Endothelial cell of umbilical vein (primary cell): ENCODE data around the gene MYH7. TPM values are rescaled to one million over a fixed set of nuclear protein-coding genes. Genes with fewer than 3 reads are reported as not detected.

Source experiments
- BruUV-seq: library from RNA; stranded (reverse); fragments of 400-500 nt; replicated peaks from 2 replicates; lab custom pipeline; 2021; lab: Mats Ljungman, UMichigan
- CTCF ChIA-PET: fragments of 300-600, 350-600 bp; sonication (Branson Sonifier 250); formaldehyde crosslinking; loops from one replicate; lab custom pipeline; 2021; ENCODE audit warnings: antibody characterized with exemption, inconsistent platforms; lab: Charles Lee
- POLR2A ChIA-PET: fragments of 300-600, 350-600 bp; sonication (Branson Sonifier 250); formaldehyde crosslinking; loops from one replicate; lab custom pipeline; 2021; ENCODE audit warnings: antibody characterized with exemption, inconsistent platforms; lab: Charles Lee
- DNase-seq: peaks from one replicate; pipeline ENCODE4 v3.0.0-alpha.2; 2011; ENCODE audit warnings: low read depth, low spot score
- FAIRE-seq: peaks from 2 replicates; lab custom pipeline; 2011; peaks lifted over from hg19 to GRCh38; lab: Jason Lieb, UNC
- H2AFZ ChIP-seq: 2 replicates; pipeline ENCODE4 v1.6.0; 2012; ENCODE audit warnings: low read depth, low read length, control low read depth, inconsistent platforms
- H3K27ac ChIP-seq: 2 replicates; pipeline ENCODE4 v1.5.1; 2011; ENCODE audit warnings: low read depth, mild to moderate bottlenecking, control low read depth, low read length, moderate library complexity; ENCODE audit not compliant: insufficient read depth
- H3K27me3 ChIP-seq, 2 experiments: 2 replicates each; pipeline versions ENCODE4 v1.6.0 to v1.6.1; 2011; ENCODE audit warnings: low read length in 2 of 2, mixed read lengths in 1 of 2; ENCODE audit not compliant: control insufficient read depth in 2 of 2, insufficient read depth in 2 of 2
- H3K36me3 ChIP-seq, 2 experiments: 2 replicates in 1 of 2; 3 replicates in 1 of 2; pipeline ENCODE4 v1.5.1; 2011; ENCODE audit warnings: low read length in 2 of 2, mild to moderate bottlenecking in 1 of 2, moderate library complexity in 1 of 2; ENCODE audit not compliant: control insufficient read depth in 2 of 2, insufficient read depth in 2 of 2; ENCODE audit errors: extremely low read depth in 1 of 2
- H3K4me1 ChIP-seq: 3 replicates; pipeline ENCODE4 v1.5.1; 2011; ENCODE audit warnings: mild to moderate bottlenecking, low read length; ENCODE audit not compliant: control insufficient read depth, insufficient read depth; ENCODE audit errors: extremely low read depth
- H3K4me2 ChIP-seq: 2 replicates; pipeline ENCODE4 v1.6.1; 2011; ENCODE audit warnings: low read length, control low read depth, mixed read lengths; ENCODE audit not compliant: insufficient read depth
- H3K4me3 ChIP-seq, 3 experiments: fragments of 200-600 bp in 1 of 3; sonication (generic), shearing (Covaris generic) in 1 of 3; replicated peaks in 1 of 3; 2 replicates each; pipeline ENCODE4 v1.5.1; 2011 to 2016; ENCODE audit warnings: control low read depth in 3 of 3, low read length in 3 of 3, mild to moderate bottlenecking in 2 of 3, inconsistent platforms in 1 of 3, low read depth in 1 of 3, moderate library complexity in 1 of 3; ENCODE audit not compliant: insufficient read depth in 1 of 3
- H3K79me2 ChIP-seq: 2 replicates; pipeline ENCODE4 v1.6.0; 2012; ENCODE audit warnings: low read length, inconsistent platforms; ENCODE audit not compliant: control insufficient read depth, insufficient read depth
- H3K9ac ChIP-seq: replicated peaks from 2 replicates; pipeline ENCODE3; 2011; ENCODE audit warnings: low read length, control low read depth; ENCODE audit not compliant: insufficient read depth; ENCODE audit errors: extremely low read depth
- H3K9me1 ChIP-seq: replicated peaks from 3 replicates; pipeline ENCODE4 v1.6.0; 2011; ENCODE audit warnings: mild to moderate bottlenecking, low read length; ENCODE audit not compliant: control insufficient read depth, insufficient read depth; ENCODE audit errors: extremely low read depth
- H3K9me3 ChIP-seq: replicated peaks from 2 replicates; pipeline ENCODE4 v1.5.1; 2012; ENCODE audit warnings: low read length, inconsistent platforms; ENCODE audit not compliant: control insufficient read depth, insufficient read depth
- H4K20me1 ChIP-seq: replicated peaks from 2 replicates; pipeline ENCODE3; 2011; ENCODE audit warnings: mild to moderate bottlenecking, low read length; ENCODE audit not compliant: control insufficient read depth, insufficient read depth; ENCODE audit errors: extremely low read depth
- EZH2 ChIP-seq: IDR thresholded peaks from 2 replicates; pipeline ENCODE4 v1.6.1; 2012; ENCODE audit warnings: borderline replicate concordance, low read depth, mild to moderate bottlenecking, moderate library complexity, low read length, inconsistent platforms; ENCODE audit not compliant: severe bottlenecking
- FOS ChIP-seq: IDR thresholded peaks from 2 replicates; pipeline ENCODE4 v1.6.1; 2011; ENCODE audit warnings: mild to moderate bottlenecking, low read length, moderate library complexity, borderline replicate concordance; ENCODE audit not compliant: insufficient read depth
- GATA2 ChIP-seq: IDR thresholded peaks from 2 replicates; pipeline ENCODE4 v1.7.0; 2011; ENCODE audit warnings: low read depth, mild to moderate bottlenecking, moderate library complexity, mixed read lengths, low read length; ENCODE audit not compliant: insufficient read length, insufficient read depth
- JUN ChIP-seq: IDR thresholded peaks from 2 replicates; pipeline ENCODE4 v1.6.1; 2011; ENCODE audit warnings: borderline replicate concordance, low read depth; ENCODE audit not compliant: insufficient read length, insufficient read depth
- MYC ChIP-seq: IDR thresholded peaks from one replicate; pipeline ENCODE4 v1.6.1; 2011; ENCODE audit warnings: mild to moderate bottlenecking, low read depth, low read length
- POLR2A ChIP-seq: IDR thresholded peaks from 2 replicates; pipeline ENCODE4 v1.6.1; 2012; ENCODE audit warnings: low read depth, mild to moderate bottlenecking, control low read depth, low read length
- POLR2AphosphoS5 ChIP-seq: IDR thresholded peaks from 2 replicates; pipeline ENCODE4 v1.6.1; 2012; ENCODE audit warnings: low read depth, mild to moderate bottlenecking, control low read depth, low read length, moderate library complexity; ENCODE audit not compliant: insufficient read depth
- dilution Hi-C: fragments of 300-500 bp; cut with MboI; formaldehyde crosslinking; loops from one replicate; pipeline ENCODE4 v1.15.0; 2019; ENCODE audit warnings: low sequenced_read_pairs; ENCODE audit not compliant: extremely low pct_ligation_motif_present
- intact Hi-C: fragments of 100-400 bp; cut with micrococcal nuclease; formaldehyde crosslinking; loops from one replicate; pipeline ENCODE4 v1.10.0; 2022
- polyA plus RNA-seq, 4 experiments: library from polyadenylated mRNA; depleted of rRNA in 3 of 4; stranded (reverse) in 3 of 4; unstranded in 1 of 4; fragments of >200 nt; gene quantifications; 2 replicates each; pipeline versions ENCODE4 v1.2.1 to v1.2.3, GENCODE V29; 2011 to 2012; ENCODE audit warnings: missing spikeins in 1 of 4
- total RNA-seq: library from RNA; stranded (reverse); gene quantifications from 2 replicates; pipeline ENCODE4 v1.2.3, GENCODE V29; 2021
- TF ChIP-seq, protein P1 (sequence below), 2 donors: IDR thresholded peaks; 1 replicate in 1 of 2; 2 replicates in 1 of 2; pipeline ENCODE4 v1.5.1; 2011; ENCODE audit warnings: low read length in 2 of 2, mild to moderate bottlenecking in 2 of 2, moderate library complexity in 2 of 2, control low read depth in 1 of 2, inconsistent platforms in 1 of 2, low read depth in 1 of 2; ENCODE audit not compliant: insufficient read depth in 1 of 2; ENCODE audit errors: extremely low read depth in 1 of 2
- TF ChIP-seq, protein P2 (sequence below): IDR thresholded peaks from 2 replicates; pipeline ENCODE4 v1.6.1; 2011; ENCODE audit not compliant: insufficient read depth, insufficient read length

Gene MYH7
- total and polyA plus RNA-seq, 2 donors (not counting 3 experiments of a cell fraction or from before 2014, with no cell fraction given): not detected

DNA sequence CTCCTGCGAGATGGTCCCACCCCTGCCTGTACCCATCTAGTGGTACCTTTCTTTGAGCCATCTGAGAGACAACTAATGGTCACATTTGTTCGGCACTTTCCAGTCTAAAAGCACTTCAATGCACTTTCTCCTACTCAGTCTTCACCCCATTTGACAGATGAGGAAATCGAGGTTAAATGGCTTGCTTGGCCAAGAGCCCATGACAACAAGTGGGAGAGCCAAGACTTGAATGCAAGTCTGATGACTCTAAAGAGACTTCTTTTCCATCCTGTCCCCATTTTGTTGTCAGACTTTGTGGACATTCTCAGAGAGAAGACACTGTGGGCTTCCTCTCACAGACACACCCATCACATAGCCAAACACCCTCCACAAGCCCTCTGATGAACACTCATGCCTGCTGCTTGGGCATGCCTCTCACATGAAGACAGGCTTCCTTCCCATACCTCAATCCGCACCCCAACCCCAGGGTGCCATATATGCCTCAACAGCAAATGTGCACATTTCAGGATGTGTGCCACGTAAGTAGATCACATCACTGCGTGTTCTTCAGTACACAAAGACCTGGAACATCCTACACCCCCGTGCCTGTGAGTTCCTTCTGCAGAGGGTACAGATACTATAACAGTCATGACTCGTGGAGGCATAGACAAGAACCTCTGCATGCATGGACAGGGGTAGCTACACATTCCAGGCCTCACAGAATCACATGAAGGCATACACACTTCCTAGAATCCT lies 805 bp downstream of the MYH7 start:
- H3K9me1 ChIP-seq: no peaks in the 10 kb centered on the region
- DNase-seq (no peak), FAIRE-seq (no peak)
- H3K4me3 ChIP-seq: no peak overlapping the region
- H3K27ac ChIP-seq: no peak overlapping the region
- ChIA-PET CTCF (no interaction called here), POLR2A (no interaction called here)
- H3K4me2 ChIP-seq: no peak overlapping the region
- TF ChIP-seq MYC: no peak
- no peak for TF ChIP-seq GATA2
- TF ChIP-seq, protein P1, sequence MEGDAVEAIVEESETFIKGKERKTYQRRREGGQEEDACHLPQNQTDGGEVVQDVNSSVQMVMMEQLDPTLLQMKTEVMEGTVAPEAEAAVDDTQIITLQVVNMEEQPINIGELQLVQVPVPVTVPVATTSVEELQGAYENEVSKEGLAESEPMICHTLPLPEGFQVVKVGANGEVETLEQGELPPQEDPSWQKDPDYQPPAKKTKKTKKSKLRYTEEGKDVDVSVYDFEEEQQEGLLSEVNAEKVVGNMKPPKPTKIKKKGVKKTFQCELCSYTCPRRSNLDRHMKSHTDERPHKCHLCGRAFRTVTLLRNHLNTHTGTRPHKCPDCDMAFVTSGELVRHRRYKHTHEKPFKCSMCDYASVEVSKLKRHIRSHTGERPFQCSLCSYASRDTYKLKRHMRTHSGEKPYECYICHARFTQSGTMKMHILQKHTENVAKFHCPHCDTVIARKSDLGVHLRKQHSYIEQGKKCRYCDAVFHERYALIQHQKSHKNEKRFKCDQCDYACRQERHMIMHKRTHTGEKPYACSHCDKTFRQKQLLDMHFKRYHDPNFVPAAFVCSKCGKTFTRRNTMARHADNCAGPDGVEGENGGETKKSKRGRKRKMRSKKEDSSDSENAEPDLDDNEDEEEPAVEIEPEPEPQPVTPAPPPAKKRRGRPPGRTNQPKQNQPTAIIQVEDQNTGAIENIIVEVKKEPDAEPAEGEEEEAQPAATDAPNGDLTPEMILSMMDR (IDR thresholded peaks at IDR 0.05; ENCODE audit: extremely low read depth in 1 of 2, insufficient read depth in 1 of 2, low read depth in 1 of 2, low read length in 2 of 2): no peak
- no peak for TF ChIP-seq EZH2
- no peak for TF ChIP-seq POLR2A
- no peak for TF ChIP-seq POLR2AphosphoS5
- TF ChIP-seq, protein P2, sequence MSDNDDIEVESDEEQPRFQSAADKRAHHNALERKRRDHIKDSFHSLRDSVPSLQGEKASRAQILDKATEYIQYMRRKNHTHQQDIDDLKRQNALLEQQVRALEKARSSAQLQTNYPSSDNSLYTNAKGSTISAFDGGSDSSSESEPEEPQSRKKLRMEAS: no peak
- no peak for TF ChIP-seq FOS
- no peak for TF ChIP-seq JUN
- no peaks in the 10 kb centered on the region for H3K4me1 ChIP-seq
- dilution Hi-C loops: no loop called here
- no peak overlapping the region for H3K9ac ChIP-seq
- no peaks in the 10 kb centered on the region for H3K9me3 ChIP-seq
- H3K27me3 ChIP-seq: no peaks in the 10 kb centered on the region
- BruUV-seq: no TSS peak
- no peaks in the 10 kb centered on the region for H4K20me1 ChIP-seq
- no peaks in the 10 kb centered on the region for H3K36me3 ChIP-seq
- H3K79me2 ChIP-seq: no peaks in the 10 kb centered on the region
- intact Hi-C loops: no loop called here
- no peak overlapping the region for H2AFZ ChIP-seq
